MG63 (cell line): ENCODE data around the gene MRPL52. TPM values are rescaled to one million over a fixed set of nuclear protein-coding genes. Genes with fewer than 3 reads are reported as not detected.
A peak's percentile ranks its signal among the peaks of the same experiment; 100 is the strongest.
"Not testable (repeated sequence)": the region's sequence is repeated elsewhere in the genome, so short reads cannot be mapped to it uniquely, and the experiment has no call there.

Source experiments
- DNase-seq: peaks from one replicate; pipeline ENCODE4 v3.0.0-alpha.2; 2020
- H3K27me3 ChIP-seq: fragments of 250-450 bp; sonication (Bioruptor Pico); 2 replicates; pipeline ENCODE4 v1.5.1; 2020; ENCODE audit warnings: mild to moderate bottlenecking, moderate library complexity
- H3K36me3 ChIP-seq: fragments of 250-450 bp; sonication (Bioruptor Pico); 2 replicates; pipeline ENCODE4 v1.5.1; 2020; ENCODE audit warnings: mild to moderate bottlenecking, moderate library complexity
- H3K4me3 ChIP-seq: fragments of 250-450 bp; sonication (Bioruptor Pico); 2 replicates; pipeline ENCODE4 v1.5.1; 2020; ENCODE audit warnings: mild to moderate bottlenecking, moderate library complexity
- H3K9me3 ChIP-seq: fragments of 250-450 bp; sonication (Bioruptor Pico); 2 replicates; pipeline ENCODE4 v1.5.1; 2020; ENCODE audit warnings: mild to moderate bottlenecking, moderate library complexity
- total RNA-seq: library from RNA; depleted of rRNA; stranded (reverse); fragments of >200 nt; shearing (Covaris generic); gene quantifications from 2 replicates; pipeline ENCODE4 v1.2.3, GENCODE V29; 2014; ENCODE audit warnings: low replicate concordance

MRPL52 gene
- total RNA-seq, 1 experiment from 2014 or later: 92.8 TPM

GRCh38 chr14:22829076-22829660 lies 519 bp upstream of the MRPL52 start:
- DNase-seq, H3K27me3 ChIP-seq, H3K9me3 ChIP-seq: not testable (repeated sequence)
- peak overlapping the region; percentile 83 for H3K4me3 ChIP-seq
- peaks cover 12% of the 10 kb centered on the region for H3K36me3 ChIP-seq

GRCh38 chr14:22830443-22831010 lies 840 bp downstream of the MRPL52 start:
- DNase-seq: no peak
- Histone ChIP-seq H3K36me3 (peaks cover 14% of the 10 kb centered on the region), H3K9me3 (no peaks in the 10 kb centered on the region), H3K4me3 (peak overlapping the region; percentile 83), H3K27me3 (no peaks in the 10 kb centered on the region)

GRCh38 chr14:22835505-22835904 lies 5.8 kb downstream of the MRPL52 start:
- Histone ChIP-seq H3K9me3 (no peaks in the 10 kb centered on the region), H3K27me3 (no peaks in the 10 kb centered on the region), H3K4me3 (no peak overlapping the region; the same call in 1 of the 2 replicates), H3K36me3 (peaks cover 35% of the 10 kb centered on the region)
- DNase-seq: no peak

DNA sequence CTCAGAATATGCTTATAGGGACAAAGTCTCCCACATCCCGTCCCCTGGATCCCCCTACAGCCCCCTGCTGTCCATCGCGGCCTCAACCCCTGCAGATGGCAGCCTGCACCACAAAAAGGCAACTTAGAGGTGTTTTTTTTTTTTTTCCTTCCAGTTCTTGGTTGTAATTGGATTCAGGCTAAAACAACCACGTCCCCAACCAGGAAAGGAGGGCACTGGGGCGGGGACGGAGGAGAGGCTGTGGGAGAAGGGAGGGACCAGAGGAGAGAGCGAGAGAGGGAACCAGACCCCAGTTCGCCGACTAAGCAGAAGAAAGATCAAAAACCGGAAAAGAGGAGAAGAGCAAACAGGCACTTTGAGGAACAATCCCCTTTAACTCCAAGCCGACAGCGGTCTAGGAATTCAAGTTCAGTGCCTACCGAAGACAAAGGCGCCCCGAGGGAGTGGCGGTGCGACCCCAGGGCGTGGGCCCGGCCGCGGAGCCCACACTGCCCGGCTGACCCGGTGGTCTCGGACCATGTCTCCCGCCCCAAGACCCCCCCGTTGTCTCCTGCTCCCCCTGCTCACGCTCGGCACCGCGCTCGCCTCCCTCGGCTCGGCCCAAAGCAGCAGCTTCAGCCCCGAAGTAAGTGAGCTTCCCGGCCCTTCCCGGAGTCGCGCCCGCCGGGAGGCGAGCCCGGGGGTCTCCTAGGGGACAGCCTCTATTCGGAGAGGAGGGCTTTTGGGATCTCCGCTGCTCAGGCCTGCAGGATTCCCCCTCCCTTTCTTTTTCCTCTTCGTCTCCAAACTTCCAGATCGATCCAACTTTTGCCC lies 6.8 kb downstream of the MRPL52 start, which contains the start of gene MMP14:
MMP14 (plus strand) TSS at position 285 of the 813 bp plus-strand sequence; CDS start at position 518, 233 bp downstream.
- H3K9me3 ChIP-seq: no peaks in the 10 kb centered on the region
- H3K27me3 ChIP-seq: no peaks in the 10 kb centered on the region
- peak within 1 kb of the TSS; percentile 80 for H3K4me3 ChIP-seq
- DNase-seq: peak; percentile 80
- peaks cover 41% of the 10 kb centered on the region for H3K36me3 ChIP-seq

DNA sequence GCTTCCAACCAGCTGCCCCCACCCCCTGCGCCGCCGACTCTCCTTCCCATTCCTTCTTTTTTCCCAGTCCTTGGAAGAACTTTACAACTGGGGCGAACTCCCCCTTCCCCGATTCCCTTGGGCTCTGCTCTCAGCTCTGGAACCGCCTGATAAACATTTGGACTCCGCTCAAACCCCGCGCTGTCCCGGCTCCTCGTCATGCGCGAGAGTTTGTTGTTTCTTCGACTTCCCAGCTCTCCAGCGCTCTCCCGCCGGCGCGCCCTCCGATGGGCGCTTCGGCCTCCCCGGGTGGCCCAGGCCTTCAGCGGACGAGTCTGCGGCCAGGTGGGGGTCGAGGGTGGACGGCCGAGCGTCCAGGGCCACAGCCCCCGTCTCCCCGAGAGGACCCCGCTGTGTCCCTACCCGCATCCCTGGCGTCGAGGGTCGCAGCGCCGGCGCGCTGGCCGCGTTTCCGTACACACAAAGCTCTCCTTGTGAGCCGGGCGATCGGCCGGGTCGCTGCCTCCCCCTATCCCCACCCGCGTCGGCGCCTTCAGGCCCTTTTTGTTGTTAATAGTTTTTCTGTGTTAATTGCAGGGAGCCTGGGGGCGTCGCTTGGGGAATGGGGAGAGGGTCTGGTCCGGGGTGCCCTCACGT lies 7.5 kb downstream of the MRPL52 start:
- no peaks in the 10 kb centered on the region for H3K27me3 ChIP-seq
- H3K36me3 ChIP-seq: peaks cover 46% of the 10 kb centered on the region
- H3K4me3 ChIP-seq: peak overlapping the region; percentile 80
- DNase-seq: peak; percentile 52
- no peaks in the 10 kb centered on the region for H3K9me3 ChIP-seq

DNA sequence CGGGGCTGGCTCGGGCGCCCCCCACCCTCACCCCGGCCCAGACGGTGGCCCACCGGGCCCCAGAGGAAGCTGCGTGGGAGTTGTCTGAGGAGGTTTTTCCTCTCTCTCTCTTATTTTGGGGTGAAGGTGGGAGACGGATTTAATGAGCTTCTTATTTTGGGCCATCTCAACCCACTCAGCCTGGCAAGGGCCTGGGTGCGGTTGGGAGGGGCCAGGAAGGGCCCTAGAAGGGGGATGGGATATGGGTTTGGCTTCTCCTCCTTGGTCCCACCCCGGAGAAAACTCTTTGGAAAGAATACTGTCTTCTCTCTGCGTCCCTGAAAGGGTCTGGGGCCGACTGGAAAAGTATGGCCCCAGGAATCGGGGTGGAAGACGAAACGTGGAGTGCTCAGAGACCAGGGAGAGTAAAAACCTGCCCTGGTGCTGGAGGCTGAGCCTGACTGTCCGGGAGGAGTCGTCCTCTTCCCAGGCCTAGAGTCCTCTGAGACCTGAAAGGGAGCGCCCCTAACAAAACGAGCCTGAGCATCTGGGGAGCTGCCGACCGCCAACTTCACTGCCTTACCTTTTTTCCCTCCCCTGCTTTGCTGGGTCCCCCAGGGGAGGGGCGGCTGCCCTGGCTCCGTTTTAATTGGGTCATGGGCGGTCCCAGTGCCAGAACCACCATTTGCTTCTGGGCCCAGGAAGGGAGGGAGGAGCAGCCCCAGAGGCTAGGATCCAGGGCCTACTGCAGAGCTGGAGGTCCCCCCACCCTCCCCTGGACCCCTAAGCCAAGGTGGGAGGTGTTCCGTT lies 8.3 kb downstream of the MRPL52 start:
- Histone ChIP-seq H3K4me3 (peak overlapping the region; percentile 80), H3K36me3 (peaks cover 53% of the 10 kb centered on the region), H3K9me3 (no peaks in the 10 kb centered on the region), H3K27me3 (no peaks in the 10 kb centered on the region)
- DNase-seq: peak; percentile 56

DNA sequence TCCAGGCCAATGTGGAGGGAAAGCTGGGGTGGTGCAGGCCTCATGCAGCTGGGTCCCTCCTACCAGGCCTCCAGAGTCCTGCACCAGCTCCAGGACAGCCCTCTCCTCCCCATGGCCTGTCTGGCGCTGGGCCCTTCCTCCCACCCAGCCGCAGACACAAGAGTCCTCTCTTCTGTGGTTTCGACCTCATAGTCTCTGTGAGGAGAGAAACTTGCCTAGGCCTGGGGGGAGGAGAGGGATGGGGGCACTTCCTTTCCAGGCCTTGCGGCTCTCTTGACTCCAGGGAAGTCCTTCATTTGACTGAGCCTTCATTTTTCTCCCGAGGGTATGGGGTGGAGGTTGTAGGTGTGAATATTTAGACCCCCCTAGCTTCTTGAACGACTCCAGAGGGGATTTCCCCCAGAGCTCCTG lies 8.9 kb downstream of the MRPL52 start:
- Histone ChIP-seq H3K36me3 (peaks cover 51% of the 10 kb centered on the region), H3K4me3 (peak overlapping the region; percentile 80), H3K9me3 (no peaks in the 10 kb centered on the region), H3K27me3 (no peaks in the 10 kb centered on the region)
- peak; percentile 28 for DNase-seq

DNA sequence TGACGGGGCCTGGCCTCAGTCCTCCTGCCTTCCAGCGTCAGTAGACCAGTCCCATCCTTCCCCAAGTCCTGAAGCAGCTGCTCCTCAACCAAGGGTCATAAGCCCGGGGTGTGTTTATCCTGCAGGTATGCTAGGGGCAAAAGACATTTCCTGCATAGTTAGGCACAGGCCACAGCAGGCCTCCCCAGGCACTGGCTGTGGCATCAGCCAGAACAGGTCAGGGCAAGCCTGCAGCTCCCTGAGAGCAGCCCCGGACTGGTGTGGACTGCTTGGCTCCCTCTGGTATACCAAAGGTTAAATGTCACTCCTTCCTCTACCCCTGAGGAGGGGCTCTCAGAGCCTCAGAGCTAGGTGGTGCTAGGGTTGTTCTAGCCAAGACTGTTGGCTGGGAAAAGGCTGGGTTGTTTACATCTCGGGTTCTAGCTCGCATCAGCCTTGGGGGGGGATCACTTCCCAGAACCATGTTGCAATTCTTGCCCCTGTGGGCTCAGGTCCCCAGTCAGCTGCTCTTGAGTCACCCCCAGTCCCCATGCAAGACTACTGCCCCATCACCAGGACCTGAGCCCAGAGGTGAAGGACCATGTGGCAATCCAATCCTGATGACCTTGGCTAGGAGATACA lies 9.6 kb downstream of the MRPL52 start:
- H3K36me3 ChIP-seq: peaks cover 49% of the 10 kb centered on the region
- no peak for DNase-seq
- H3K9me3 ChIP-seq: no peaks in the 10 kb centered on the region
- H3K4me3 ChIP-seq: peak overlapping the region; percentile 80
- no peaks in the 10 kb centered on the region for H3K27me3 ChIP-seq

GRCh38 chr14:22841311-22841710 lies 11.6 kb downstream of the MRPL52 start:
- Histone ChIP-seq H3K36me3 (peaks cover 53% of the 10 kb centered on the region), H3K27me3 (no peaks in the 10 kb centered on the region), H3K4me3 (no peak overlapping the region), H3K9me3 (no peaks in the 10 kb centered on the region)
- no peak for DNase-seq

GRCh38 chr14:22841769-22842168 lies 12.1 kb downstream of the MRPL52 start:
- peaks cover 53% of the 10 kb centered on the region for H3K36me3 ChIP-seq
- DNase-seq: no peak
- H3K9me3 ChIP-seq: no peaks in the 10 kb centered on the region
- no peaks in the 10 kb centered on the region for H3K27me3 ChIP-seq
- H3K4me3 ChIP-seq: no peak overlapping the region

DNA sequence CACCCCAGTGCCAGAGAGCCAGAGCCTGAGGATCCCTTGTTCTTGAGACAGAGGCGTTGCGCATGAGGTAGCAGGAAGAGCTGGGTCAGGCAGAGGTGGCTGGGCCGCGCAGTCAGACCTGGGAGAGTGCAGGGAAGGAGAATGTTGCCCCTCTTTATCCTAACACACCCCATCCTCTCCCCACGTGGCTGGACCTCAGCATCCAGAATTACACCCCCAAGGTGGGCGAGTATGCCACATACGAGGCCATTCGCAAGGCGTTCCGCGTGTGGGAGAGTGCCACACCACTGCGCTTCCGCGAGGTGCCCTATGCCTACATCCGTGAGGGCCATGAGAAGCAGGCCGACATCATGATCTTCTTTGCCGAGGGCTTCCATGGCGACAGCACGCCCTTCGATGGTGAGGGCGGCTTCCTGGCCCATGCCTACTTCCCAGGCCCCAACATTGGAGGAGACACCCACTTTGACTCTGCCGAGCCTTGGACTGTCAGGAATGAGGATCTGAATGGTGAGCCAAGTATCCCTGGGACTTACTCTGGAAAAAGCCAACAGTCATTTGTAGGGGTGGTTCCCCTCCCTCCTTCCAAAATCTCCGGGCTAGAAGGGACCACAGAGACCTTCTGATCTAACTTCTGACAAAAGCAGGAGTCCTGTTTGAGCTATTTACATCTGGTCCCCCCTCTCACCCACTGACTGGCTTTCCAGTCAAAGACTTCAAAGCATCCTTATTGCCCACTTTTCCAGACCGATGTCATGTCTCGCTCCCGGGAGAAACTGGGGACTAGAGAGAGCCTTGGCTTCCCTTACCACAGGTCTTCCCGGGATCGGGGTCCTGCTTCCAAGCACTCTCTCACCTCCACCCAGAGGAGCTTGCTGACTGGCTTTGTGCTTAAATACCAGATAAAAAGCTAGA lies 12.8 kb downstream of the MRPL52 start:
- no peak overlapping the region for H3K4me3 ChIP-seq
- peaks cover 51% of the 10 kb centered on the region for H3K36me3 ChIP-seq
- no peaks in the 10 kb centered on the region for H3K27me3 ChIP-seq
- no peaks in the 10 kb centered on the region for H3K9me3 ChIP-seq
- DNase-seq: no peak

- Histone ChIP-seq H3K36me3 (peaks cover 45% of the 10 kb centered on the region), H3K27me3 (no peaks in the 10 kb centered on the region), H3K4me3 (no peak overlapping the region), H3K9me3 (no peaks in the 10 kb centered on the region)
- DNase-seq: no peak
Observed at GRCh38 chr14:22843123-22843925, 13.6 kb downstream of the MRPL52 start.

- Histone ChIP-seq H3K36me3 (peaks cover 36% of the 10 kb centered on the region), H3K4me3 (no peak overlapping the region), H3K27me3 (no peaks in the 10 kb centered on the region), H3K9me3 (no peaks in the 10 kb centered on the region)
- DNase-seq: no peak
Observed at GRCh38 chr14:22844221-22845102, 14.8 kb downstream of the MRPL52 start.

- H3K27me3 ChIP-seq: no peaks in the 10 kb centered on the region
- no peak overlapping the region for H3K4me3 ChIP-seq
- peaks cover 36% of the 10 kb centered on the region for H3K36me3 ChIP-seq
- H3K9me3 ChIP-seq: no peaks in the 10 kb centered on the region
- DNase-seq: no peak
Observed at GRCh38 chr14:22845103-22845394, 15.4 kb downstream of the MRPL52 start.
